Measurements from ENCODE around the gene CNNM3.
A peak's percentile ranks its signal among the peaks of the same experiment; 100 is the strongest.
"Not testable (repeated sequence)": the region's sequence is repeated elsewhere in the genome, so short reads cannot be mapped to it uniquely, and the experiment has no call there.

The CNNM3 gene

DNA sequence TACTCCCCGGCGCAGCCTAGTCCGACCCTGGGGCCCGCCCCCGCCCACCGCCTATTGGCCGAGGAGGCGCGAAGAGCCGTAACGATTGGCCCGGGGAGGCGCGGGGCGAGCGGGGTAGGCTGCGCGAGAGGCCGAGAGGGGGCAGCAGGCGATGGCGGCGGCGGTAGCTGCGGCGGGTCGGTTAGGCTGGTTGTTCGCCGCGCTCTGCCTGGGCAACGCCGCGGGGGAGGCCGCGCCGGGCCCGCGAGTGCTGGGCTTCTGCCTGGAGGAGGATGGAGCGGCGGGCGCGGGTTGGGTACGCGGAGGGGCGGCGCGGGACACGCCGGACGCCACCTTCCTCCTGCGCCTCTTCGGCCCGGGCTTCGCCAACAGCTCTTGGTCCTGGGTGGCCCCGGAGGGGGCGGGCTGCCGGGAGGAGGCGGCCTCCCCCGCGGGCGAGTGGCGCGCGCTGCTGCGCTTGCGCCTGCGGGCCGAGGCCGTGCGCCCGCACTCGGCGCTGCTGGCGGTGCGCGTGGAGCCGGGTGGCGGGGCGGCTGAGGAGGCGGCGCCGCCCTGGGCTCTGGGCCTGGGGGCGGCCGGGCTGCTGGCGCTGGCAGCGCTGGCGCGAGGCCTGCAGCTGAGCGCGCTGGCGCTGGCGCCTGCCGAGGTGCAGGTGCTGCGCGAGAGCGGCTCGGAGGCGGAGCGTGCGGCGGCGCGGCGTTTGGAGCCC, at the start of gene CNNM3:
Gene CNNM3 (plus strand): TSS at position 142 of the 709 bp plus-strand sequence. CDS start 10 bp downstream, at position 152.
- DNase-seq, result peak; percentile 87

DNA sequence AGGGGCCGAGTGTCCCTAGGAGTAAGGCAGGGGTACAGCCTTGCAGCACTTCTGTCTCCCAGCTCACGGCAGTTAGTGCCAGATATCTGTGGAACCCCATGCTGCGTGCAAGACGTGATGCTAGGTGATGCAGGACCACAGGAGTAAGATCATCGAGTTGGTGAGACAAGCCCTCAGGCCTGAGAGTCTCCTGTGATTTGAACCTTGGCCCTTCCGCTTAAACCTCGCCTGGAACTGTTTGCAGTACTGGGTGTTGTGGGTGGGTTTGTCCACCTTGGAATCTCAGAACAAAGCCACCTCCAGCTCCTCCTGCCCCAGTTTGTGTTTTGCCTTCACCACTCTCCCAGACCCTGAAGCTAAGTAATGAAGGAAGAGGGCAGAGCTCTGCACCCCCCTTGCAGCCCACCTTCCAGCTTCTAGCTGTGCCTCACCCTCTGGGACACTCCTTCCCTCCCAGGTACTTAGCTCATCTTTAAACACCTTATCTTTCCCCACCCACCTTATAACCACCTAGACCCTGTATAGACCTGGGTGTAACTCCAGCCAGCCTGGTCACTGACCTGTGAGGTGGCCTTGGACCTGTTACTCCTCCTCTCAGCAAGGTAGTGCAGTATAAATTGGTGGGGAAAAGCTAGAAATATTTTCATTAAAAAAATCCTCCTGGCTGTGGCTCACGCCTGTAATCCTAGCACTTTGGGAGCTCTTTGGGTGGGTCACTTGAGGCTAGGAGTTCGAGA, 48.8 kb upstream of the CNNM3 start:
- DNase-seq, result no peak

DNA sequence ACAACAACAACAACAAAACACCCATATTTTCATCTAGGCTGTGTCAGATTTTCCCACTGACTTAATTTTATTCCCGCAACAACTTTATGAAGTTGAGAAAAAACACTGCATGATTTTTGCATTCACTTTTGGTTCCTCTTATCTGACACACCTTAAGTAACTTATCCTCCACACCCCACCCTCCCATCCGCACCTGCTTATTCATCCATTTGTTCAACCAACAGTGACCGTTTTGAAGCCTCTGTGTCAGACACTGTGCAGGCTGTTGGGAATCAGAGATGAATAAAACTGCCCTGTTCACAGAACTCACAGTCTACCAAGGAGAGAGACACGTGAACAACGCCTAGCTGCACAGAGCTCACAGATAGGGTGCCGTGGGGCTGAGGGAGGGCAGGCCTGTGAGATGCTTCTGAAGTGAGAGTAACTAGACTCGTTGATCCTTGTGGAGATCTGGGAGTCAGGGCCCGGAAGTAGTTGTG, 47.9 kb upstream of the CNNM3 start:
- DNase-seq, result no peak

DNA sequence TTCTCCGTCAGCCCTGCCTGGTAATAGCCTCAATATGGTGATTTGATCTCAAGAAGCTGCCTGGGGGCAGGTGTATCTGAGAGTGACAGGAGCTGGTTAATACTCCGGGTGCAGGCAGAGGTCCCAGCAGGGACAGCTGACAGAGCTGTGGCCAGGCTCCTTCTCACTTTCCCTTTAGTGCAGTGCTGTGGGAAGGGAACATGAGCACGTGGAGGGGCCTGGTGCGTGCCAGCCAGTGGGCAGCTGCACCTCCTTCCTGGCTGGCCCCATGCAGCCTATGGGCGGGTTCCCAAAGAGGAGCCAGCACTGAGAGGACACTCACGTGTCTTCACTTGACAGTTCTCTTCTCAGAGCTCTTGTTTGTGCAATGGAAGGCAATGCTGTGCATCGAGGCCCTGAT, 46.3 kb upstream of the CNNM3 start:
- DNase-seq, result no peak

DNA sequence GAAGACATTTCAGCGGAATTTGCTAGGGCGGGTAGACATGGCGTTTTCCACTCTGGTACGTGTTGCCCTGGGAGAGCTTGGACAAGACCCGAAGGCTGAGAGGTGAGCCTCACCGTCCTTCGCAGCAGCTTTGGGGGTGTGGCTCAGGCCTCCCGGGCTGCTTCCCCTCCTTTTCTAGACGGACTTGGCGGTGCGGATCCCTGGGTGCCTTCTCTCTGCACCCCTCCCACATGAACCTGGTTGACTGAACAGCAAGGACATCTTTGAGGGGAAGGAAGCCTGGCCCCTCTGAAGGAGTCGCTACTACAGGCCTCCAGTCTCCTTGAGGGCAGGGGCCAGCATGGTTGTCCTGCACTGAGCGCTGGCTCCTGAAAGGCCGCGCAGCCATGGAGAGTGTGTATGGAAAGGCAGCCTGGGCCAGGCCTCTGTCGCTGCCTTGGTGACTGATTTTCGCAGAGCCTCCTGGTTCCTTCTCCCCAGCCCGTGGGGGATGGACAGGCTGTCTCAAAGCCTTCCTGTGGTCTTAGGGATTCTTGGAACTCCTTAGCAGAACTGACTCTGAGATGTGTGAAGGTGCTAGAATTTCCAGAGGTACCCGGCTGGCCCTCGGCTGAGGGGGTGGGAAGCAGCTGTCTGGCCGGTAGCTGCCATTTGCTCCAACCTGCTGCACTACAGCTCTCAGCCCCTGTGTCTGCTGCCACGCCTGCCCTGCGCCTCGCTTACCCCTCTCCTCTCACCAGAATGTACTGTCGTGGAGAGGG, 45.4 kb upstream of the CNNM3 start:
- DNase-seq, result no peak

DNA sequence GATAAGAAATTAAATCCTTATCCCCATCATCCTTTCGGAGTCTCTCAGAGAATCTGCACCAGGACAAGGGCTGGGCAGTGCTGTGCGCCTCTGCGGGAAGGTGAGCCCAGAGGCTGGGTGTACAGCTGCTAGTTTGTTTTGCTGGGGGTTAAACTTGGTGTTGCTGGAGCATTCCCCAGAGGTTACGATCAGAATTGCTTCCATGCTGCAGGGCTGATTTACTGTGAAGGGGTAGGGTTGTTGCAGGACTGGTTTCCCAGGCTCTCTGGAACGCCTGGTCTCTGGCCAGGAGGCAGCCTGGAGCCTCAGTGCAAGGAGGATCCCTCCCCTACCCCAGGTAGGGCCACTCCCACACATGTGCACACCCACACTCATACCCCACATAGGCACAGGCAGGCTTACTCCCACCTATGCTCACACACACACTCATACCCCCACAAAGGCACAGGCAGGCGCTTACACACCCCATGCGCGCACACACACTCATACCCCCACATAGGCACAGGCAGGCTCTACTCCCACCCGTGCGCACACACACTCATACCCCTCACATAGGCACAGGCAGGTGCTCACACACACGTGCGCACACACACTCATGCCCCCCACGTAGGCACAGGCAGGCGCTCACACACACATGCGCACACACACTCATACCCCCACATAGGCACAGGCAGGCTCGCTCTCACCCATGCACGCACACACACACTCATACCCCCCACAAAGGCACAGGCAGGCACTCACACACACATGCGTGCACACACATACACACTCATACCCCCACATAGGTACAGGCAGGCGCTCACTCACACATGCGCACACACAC, 44.1 kb upstream of the CNNM3 start:
- DNase-seq, result peak; percentile 53

DNA sequence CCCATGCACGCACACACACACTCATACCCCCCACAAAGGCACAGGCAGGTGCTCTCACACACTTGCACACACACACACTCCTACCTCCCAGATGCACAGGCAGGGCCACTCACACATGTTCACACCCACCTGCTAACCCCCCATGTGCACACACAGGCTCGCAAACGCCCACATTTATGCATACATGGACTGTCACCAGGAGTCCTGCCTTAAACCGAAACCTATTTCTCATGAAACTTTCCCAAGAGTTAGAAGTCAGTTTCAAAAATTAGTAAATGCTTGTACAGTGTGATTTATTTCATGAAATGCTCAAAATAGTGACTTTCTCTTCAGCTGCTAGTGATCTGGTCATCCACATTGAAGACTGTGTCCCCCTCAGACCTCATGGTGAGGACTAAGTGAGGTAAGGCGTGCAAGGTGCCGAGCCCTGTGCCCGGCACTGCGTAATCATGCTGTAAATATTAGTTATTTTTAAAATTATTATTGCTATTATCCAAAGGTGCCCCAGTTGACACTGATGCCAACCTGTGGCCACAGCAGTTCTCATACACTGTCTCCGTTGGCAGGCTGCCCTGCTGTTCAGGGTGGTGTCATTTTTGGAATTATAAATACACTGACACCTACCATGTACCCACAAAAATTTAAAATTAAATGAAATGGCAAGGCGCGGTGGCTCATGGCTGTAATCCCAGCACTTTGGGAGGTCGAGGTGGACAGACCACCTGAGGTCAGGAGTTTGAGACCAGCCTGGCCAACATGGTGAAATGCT, 43.0 kb upstream of the CNNM3 start:
- no peak for DNase-seq

DNA sequence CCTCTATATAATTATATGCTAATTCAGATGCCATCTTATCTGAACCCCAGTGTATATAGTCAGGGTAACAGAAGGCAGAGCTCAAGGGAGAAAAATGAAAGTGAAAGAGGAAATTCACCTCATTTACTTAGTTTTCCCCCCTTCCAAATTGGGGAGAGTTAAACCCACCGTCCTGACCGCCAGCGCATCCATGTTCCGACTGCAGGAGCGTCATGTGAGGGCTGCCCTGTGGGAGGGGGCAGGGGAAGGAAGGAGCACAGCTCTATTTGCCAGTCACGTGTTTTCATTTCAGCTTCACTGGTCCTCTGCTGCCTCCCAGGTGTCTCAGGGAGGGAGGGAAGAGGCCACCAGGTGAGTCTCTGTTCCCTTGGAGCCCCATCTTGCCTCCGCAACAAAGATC, 42.1 kb upstream of the CNNM3 start:
- peak; percentile 53 for DNase-seq

DNA sequence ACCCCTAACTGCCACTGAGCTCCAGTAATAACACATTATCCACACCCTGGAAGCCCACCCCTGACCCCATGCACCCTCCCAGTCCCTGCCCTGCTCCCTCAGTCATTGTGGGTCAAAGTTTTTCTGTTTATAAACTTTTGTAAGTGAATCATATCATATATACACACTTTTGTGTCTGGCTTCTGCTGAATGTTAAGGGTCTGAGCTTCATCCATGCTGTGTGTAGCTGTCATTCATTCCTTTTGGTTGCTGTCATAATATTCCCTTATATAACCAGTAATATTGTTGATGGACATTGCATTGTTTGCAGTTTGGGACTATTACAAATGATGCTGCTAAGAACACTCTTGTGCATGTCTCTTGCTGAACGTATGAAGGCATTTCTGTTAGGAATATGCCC, 40.9 kb upstream of the CNNM3 start:
- DNase-seq, result no peak

DNA sequence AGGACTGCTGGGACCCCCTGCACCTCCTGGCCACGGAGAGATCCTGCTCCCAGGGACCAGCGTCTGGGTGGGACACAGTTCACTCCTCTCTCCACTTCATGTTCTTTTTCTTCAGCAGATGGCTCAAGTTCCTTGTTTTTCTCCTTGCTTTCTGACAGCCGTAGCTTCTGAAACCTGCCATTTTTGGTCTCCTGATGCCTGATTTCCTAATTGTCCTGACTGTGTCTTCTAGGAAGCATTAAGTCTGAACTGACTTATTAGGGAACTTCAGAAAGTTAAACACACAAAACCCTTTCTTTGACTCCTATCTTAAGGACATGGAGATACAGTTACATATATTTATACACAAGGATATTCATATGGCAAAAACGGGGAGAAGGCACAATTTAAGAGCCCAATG, 32.7 kb upstream of the CNNM3 start:
- DNase-seq, result no peak

DNA sequence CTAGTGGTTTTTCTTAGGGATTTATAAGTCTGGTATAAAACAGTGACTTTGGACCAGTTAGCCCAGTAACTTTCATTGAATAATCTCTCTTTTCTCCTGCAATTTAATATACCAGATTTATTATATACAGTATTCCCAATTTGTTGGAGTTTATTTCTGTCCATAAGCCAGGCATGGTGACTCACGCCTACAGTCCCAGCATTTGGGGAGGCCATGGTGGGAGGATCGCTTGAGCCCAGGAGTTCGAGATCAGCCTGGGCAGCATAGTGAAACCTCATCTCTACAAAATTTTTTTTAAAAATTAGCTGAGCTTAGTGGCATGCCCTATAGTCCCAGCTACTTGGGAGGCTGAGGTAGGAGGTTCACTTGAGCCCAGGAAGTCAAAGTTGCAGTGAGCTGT, 28.7 kb upstream of the CNNM3 start:
- no peak for DNase-seq

DNA sequence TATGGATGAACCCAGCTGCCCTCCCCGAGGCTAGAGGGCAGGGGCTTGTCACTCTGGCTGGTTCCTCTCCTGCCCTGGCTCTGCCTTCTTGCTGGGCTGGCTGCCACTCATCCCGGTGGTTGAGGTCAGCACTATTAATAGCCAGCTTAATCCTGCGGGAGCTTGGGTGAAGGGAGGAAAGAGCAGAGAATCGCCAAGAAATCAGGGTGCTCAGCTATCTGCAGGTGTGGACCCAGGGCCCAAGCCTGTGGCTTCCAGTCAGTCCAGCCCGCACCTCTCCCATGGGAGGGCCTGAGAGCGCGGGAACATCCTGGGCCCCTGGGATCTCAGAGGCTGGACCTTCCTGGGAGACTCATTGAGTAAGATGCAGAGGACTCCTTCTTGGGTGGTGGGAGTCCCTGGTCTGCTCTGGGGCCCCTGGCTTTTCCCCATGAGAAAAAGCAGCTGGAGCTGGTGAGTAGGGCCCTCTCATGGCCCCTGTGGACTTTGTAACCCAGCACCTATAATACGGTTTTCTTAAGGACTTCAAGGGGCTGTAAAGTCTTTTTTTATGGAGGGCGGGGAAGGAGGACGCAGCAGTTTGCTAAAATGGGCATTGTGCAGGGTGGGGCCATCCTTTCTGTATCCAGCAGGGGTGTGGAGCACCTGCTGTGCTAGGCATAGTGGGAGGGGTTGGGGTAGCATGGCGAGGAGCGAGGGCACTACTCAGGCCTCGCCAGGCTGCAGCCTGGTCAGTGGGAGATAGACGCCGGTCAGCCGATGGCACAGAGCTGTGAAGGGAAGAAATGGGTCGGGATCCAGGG, 27.4 kb upstream of the CNNM3 start:
- DNase-seq, result no peak

DNA sequence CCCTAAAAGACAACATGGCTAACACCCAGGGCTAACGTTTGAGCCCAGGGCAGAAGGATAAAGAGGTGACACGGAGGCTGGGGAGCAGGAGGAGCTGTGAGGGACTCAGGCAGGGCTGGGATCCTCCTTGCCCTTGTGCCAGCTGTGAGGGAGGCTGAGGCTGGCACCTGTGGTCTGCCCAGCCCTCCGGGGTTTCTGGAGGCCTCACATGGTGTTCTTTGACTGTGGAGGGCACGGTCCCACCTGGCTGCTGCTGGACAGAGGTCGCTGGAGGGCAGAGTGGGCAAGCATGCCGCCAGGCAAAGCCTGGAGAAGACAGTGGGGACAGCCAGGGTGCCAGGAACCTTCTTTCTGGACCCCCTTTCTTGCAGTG, 26.8 kb upstream of the CNNM3 start:
- no peak for DNase-seq

DNA sequence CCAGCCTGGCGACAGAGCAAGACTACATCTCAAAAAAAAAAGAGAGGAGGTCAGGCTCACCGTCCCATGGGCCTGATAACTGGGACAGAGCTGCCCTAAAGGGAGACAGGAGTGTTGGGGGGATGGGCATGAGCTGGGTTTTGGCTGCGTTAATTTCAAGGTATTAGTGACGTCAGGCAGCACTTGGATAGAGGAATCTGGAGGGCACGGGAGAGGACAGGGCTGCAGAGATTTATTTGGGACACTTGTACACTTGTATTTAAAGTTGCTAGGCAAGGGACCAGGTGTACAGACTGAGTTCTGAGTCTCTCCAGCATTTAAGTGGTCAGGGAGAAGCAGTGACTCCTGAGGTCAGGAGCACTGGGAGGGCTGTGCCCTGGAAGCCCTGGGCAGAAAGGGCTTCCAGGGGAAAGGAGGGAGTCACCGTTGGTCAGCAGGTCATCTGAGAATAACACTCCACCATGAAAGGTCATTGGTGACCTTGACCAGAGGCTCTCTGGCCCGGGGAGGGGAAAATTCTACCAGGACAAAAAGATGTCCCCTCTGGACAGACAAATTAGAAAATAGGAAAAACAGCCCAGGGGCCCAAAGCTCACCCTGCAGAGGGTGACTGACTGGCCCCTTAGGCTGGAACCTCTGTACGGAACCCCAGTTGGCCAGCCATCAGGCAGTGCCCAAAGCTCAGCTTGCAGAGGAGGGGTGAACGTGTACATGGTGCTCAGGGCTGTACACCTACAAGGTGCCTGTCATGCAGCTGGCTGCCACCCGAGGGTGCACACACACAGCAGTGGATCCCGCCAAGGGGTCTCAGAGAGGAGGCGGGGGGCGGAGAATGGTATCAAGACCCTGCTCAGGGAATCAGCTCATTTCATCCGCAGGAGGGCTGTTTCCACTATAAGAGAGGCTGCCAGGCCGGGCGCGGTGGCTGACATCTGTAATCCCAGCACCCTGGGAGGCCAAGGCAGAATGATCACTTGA, 23.0 kb upstream of the CNNM3 start:
- DNase-seq, result no peak

DNA sequence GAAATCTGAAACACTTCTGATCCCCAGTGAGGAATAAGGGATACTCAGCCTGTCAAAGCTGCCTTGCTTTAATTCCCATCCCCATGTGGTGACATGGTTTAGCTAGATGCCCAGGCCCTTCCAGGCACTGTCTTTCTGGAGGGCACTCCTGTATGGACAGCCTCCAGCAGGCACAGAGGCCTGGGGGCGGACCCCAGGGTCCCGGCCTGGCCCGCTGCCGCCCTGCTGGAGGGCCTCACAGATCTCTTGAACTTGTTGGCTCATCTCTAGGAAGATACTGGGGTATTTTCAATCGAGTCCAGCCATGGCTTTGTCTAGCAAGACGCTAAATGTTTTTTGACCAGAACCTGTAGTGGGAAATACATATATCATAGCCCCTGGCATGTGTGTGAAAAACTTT, 21.0 kb upstream of the CNNM3 start:
- no peak for DNase-seq

DNA sequence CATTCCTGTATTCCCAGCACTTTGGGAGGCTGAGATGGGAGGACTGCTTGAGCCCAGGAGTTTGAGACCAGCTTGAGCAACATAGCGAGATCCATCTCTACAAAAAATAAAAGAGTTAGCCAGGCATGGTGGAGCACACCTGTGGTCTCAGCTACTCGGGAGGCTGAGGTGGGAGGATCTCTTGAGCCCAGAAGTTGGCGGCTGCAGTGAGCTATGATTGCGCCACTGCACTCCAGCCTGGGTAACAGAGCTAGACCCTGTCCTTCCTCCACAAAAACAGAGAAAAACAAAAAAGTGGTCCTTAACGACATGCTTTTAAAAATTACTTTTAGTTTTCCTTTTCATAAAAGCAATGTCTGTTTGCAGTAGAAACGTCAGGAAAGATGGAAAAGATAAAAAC, 19.6 kb upstream of the CNNM3 start:
- DNase-seq, result not testable (repeated sequence)

DNA sequence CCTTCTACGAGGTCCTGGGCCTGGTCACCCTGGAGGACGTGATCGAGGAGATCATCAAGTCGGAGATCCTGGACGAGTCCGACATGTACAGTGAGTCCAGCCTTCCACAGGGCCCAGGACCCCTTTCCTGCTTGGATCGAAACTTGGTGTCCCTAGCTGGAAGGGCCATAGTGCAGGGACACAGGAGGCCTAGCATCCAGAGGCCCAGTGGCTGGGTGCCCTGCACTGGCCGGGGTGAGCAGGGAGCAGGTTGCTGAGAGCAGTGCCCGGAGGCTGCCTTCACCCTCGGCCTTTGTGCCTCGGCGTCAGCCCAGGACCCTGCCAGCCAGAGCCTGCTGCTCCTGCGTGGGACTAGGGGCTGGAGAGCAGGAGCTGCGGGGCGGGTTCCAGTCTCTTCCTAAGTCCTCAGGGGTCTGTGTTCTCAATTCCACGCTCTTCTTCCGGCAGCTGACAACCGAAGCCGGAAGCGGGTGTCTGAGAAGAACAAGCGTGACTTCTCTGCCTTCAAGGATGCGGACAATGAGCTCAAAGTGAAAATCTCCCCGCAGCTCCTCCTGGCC, 18.9 kb upstream of the CNNM3 start:
- DNase-seq, result no peak

DNA sequence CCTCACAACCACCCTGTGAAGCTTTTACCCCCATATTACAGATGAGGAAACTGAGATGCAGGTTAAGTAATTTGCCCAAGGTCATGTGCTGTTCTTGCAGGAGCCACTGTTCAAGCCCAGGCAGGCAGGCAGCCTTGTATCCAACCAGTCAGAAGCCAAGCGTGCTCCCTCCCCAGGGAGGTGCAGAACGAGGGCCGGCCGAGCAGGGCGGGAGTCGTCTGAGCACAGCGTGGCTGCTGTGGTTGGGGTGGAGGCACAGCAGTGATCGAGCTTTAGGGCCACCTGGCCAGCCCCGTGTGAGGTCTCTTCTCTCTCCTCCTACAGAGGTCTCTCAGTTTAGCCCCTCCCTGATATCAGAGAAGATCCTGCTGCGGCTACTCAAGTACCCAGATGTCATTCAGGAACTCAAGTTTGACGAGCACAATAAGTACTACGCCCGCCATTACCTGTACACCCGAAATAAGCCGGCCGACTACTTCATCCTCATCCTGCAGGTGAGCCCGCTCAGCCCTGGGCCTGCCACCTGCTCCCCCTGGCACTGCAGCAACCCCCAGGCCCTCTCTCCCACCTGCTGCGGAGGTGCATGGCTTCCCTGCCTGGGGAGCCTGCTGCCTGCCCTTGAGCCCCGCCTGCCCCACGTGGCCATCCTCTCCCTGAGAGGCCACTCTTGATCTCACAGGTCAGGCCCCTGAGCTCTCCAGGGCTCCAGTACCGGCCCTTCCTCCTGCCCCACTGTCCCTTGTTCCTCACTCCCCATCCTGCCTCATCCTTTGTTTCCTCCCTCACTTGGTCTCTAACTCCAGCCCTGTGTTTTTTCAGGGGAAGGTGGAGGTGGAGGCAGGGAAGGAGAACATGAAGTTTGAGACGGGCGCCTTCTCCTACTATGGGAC, 17.1 kb upstream of the CNNM3 start:
- no peak for DNase-seq

DNA sequence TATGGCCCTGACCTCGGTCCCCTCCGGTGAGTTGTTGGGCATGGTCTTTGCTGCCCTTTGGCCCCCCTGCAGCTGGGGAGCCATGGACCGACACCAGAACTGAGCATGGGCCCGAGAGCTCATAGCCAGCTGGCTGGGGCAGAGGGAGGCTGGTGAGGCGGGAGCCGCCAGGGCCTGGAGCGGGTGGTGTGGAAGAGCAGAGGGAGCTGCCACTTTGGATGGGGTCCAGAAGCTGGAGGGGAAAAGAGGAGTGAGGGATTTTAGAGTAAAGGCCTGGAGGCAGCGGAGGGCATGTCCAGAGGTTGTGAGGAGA, 16.5 kb upstream of the CNNM3 start:
- DNase-seq, result no peak

Data from DMS153 (cell line).